HG02763 (cell line): ENCODE data around the gene TBX1.

ENCODE experiments used
- ATAC-seq: cut with Tn5 transposase; IDR thresholded peaks from one replicate; pipeline ENCODE4 v1.9.1; 2021; ENCODE audit warnings: mild to moderate bottlenecking, moderate library complexity; ENCODE audit not compliant: unreplicated experiment

The TBX1 gene

GRCh38 chr22:19737846-19738663, 22.5 kb upstream of the TBX1 start:
- ATAC-seq: no peak

- ATAC-seq: no peak
Observed at GRCh38 chr22:19738664-19739447, 21.7 kb upstream of the TBX1 start.

GRCh38 chr22:19739448-19739895, 21.1 kb upstream of the TBX1 start:
- no peak for ATAC-seq

GRCh38 chr22:19739911-19740449, 20.6 kb upstream of the TBX1 start:
- no peak for ATAC-seq

GRCh38 chr22:19740586-19740985, 20.0 kb upstream of the TBX1 start:
- ATAC-seq: no peak

- ATAC-seq: no peak
Observed at GRCh38 chr22:19741053-19741452, 19.5 kb upstream of the TBX1 start.

GRCh38 chr22:19742160-19743066, 18.2 kb upstream of the TBX1 start:
- ATAC-seq: no peak

GRCh38 chr22:19743081-19743480, 17.5 kb upstream of the TBX1 start:
- no peak for ATAC-seq

- ATAC-seq: no peak
Observed at GRCh38 chr22:19743651-19744050, 16.9 kb upstream of the TBX1 start.

GRCh38 chr22:19744350-19745006, 16.1 kb upstream of the TBX1 start:
- ATAC-seq: no peak

- ATAC-seq: no peak
Observed at GRCh38 chr22:19745155-19746101, 15.2 kb upstream of the TBX1 start.

- no peak for ATAC-seq
Observed at GRCh38 chr22:19746726-19747125, 13.9 kb upstream of the TBX1 start.

GRCh38 chr22:19747551-19747950, 13.0 kb upstream of the TBX1 start:
- ATAC-seq: no peak

- no peak for ATAC-seq
Observed at GRCh38 chr22:19748139-19748538, 12.4 kb upstream of the TBX1 start.

GRCh38 chr22:19748991-19749664, 11.4 kb upstream of the TBX1 start:
- no peak for ATAC-seq

GRCh38 chr22:19749876-19750275, 10.7 kb upstream of the TBX1 start:
- ATAC-seq: no peak

- no peak for ATAC-seq
Observed at GRCh38 chr22:19750507-19751490, 9.8 kb upstream of the TBX1 start.
